Common myeloid progenitor, CD34-positive (primary cell): Measurements from ENCODE around the gene CLSTN2.

Experiments used
- CTCF ChIA-PET: fragments of 350-600 bp; sonication (Branson Sonifier 250); formaldehyde crosslinking; loops from one replicate; lab custom pipeline; 2021; ENCODE audit warnings: antibody characterized with exemption; lab: Charles Lee
- POLR2A ChIA-PET: fragments of 350-600 bp; sonication (Branson Sonifier 250); formaldehyde crosslinking; loops from one replicate; lab custom pipeline; 2021; ENCODE audit warnings: antibody characterized with exemption; lab: Charles Lee
- DNase-seq, 3 donors: peaks; one replicate each; pipeline versions ENCODE4 v3.0.0 to v3.0.0-alpha.2; 2013
- H3K27ac ChIP-seq, 2 experiments: 1 replicate in 1 of 2; 2 replicates in 1 of 2; pipeline ENCODE4 v1.7.0; 2013; ENCODE audit warnings: inconsistent platforms in 2 of 2, low read length in 2 of 2, mild to moderate bottlenecking in 2 of 2, low read depth in 1 of 2, moderate library complexity in 1 of 2; ENCODE audit not compliant: severe bottlenecking in 2 of 2, insufficient read depth in 1 of 2, poor library complexity in 1 of 2
- H3K27me3 ChIP-seq, 5 experiments: replicated peaks in 2 of 5; 1 replicate in 3 of 5; 2 replicates in 2 of 5; pipeline versions ENCODE4 v1.6.1 to v1.7.0; 2013; ENCODE audit warnings: low read length in 4 of 5, mild to moderate bottlenecking in 2 of 5, moderate library complexity in 2 of 5, inconsistent platforms in 1 of 5; ENCODE audit not compliant: insufficient read depth in 5 of 5, control insufficient read depth in 4 of 5
- H3K36me3 ChIP-seq, 4 experiments: 1 replicate in 2 of 4; 2 replicates in 2 of 4; pipeline versions ENCODE4 v1.6.1 to v1.7.0; 2013; ENCODE audit warnings: low read length in 3 of 4, control low read depth in 1 of 4, mild to moderate bottlenecking in 1 of 4; ENCODE audit not compliant: control insufficient read depth in 4 of 4, insufficient read depth in 4 of 4
- H3K4me1 ChIP-seq, 4 experiments: 1 replicate in 3 of 4; 2 replicates in 1 of 4; pipeline versions ENCODE4 v1.6.1 to v1.7.1; 2013; ENCODE audit warnings: low read length in 3 of 4, mild to moderate bottlenecking in 3 of 4, control low read depth in 1 of 4, inconsistent platforms in 1 of 4, moderate library complexity in 1 of 4; ENCODE audit not compliant: control insufficient read depth in 4 of 4, insufficient read depth in 4 of 4; ENCODE audit errors: control extremely low read depth in 1 of 4
- H3K4me3 ChIP-seq, 7 experiments: 1 replicate in 4 of 7; 2 replicates in 3 of 7; pipeline versions ENCODE4 v1.5.1 to v1.7.0; 2013; ENCODE audit warnings: mild to moderate bottlenecking in 7 of 7, low read length in 6 of 7, moderate library complexity in 6 of 7, inconsistent platforms in 2 of 7, low read depth in 2 of 7, control low read depth in 1 of 7; ENCODE audit not compliant: insufficient read depth in 4 of 7, control insufficient read depth in 1 of 7; ENCODE audit errors: extremely low read depth in 1 of 7
- H3K9me3 ChIP-seq, 5 experiments: 1 replicate in 4 of 5; 2 replicates in 1 of 5; pipeline versions ENCODE4 v1.6.1 to v1.7.1; 2013; ENCODE audit warnings: low read length in 4 of 5, mild to moderate bottlenecking in 2 of 5, inconsistent platforms in 1 of 5, low read depth in 1 of 5, moderate library complexity in 1 of 5; ENCODE audit not compliant: control insufficient read depth in 4 of 5, insufficient read depth in 2 of 5; ENCODE audit errors: control extremely low read depth in 1 of 5
- WGBS: methylation state at CpG from one replicate; pipeline ENCODE4 v1.1.5; 2013; ENCODE audit not compliant: insufficient coverage; 5-methylcytosine and 5-hydroxymethylcytosine counted together

The CLSTN2 gene

GRCh38 chr3:139978966-139979365, 44.0 kb downstream of the CLSTN2 start:
- Histone ChIP-seq H3K27ac (no peak overlapping the region), H3K4me3 (no peak overlapping the region), H3K9me3 (no peaks in the 10 kb centered on the region), H3K27me3 (peaks cover 0 to 1% (median 0%) of the 10 kb centered on the region in 5 experiments), H3K4me1 (no peaks in the 10 kb centered on the region), H3K36me3 (no peaks in the 10 kb centered on the region)
- ChIA-PET POLR2A (no interaction called here), CTCF (no interaction called here)
- WGBS = 100% methylated on average over 4 of the region's 4 CpGs
- DNase-seq = no peak

- no peak overlapping the region for H3K4me3 ChIP-seq
- DNase-seq = no peak
- H3K9me3 ChIP-seq = no peaks in the 10 kb centered on the region
- WGBS = 100% methylated on average over 1 of the region's 1 CpG
- ChIA-PET POLR2A (no interaction called here), CTCF (no interaction called here)
- no peaks in the 10 kb centered on the region for H3K4me1 ChIP-seq
- peaks cover 0 to 9% (median 0%) of the 10 kb centered on the region in 5 experiments for H3K27me3 ChIP-seq
- H3K27ac ChIP-seq = no peak overlapping the region
- no peaks in the 10 kb centered on the region for H3K36me3 ChIP-seq
Observed at GRCh38 chr3:139979991-139980390, 45.0 kb downstream of the CLSTN2 start.

- no peak overlapping the region for H3K4me3 ChIP-seq
- no peaks in the 10 kb centered on the region for H3K36me3 ChIP-seq
- CTCF ChIA-PET = no interaction called here
- peak in 2 of 3 donors; percentile 11 to 29 for DNase-seq
- H3K27ac ChIP-seq = no peak overlapping the region
- no peaks in the 10 kb centered on the region for H3K9me3 ChIP-seq
- POLR2A ChIA-PET = no interaction called here
- no peaks in the 10 kb centered on the region for H3K4me1 ChIP-seq
- H3K27me3 ChIP-seq = peaks cover 0 to 13% (median 0%) of the 10 kb centered on the region in 5 experiments
- WGBS = 83% methylated on average over 1 of the region's 1 CpG
Observed at GRCh38 chr3:139982404-139982803, 47.4 kb downstream of the CLSTN2 start.

GRCh38 chr3:139985576-139985975, 50.6 kb downstream of the CLSTN2 start:
- DNase-seq = no peak
- ChIA-PET CTCF (no interaction called here), POLR2A (no interaction called here)
- no peak overlapping the region for H3K4me3 ChIP-seq
- 88% methylated on average over 2 of the region's 3 CpGs for WGBS
- H3K27me3 ChIP-seq = peaks cover 0 to 13% (median 0%) of the 10 kb centered on the region in 5 experiments
- no peaks in the 10 kb centered on the region for H3K9me3 ChIP-seq
- H3K4me1 ChIP-seq = no peaks in the 10 kb centered on the region
- H3K27ac ChIP-seq = no peak overlapping the region
- H3K36me3 ChIP-seq = no peaks in the 10 kb centered on the region

- Histone ChIP-seq H3K27ac (no peak overlapping the region), H3K36me3 (no peaks in the 10 kb centered on the region), H3K9me3 (no peaks in the 10 kb centered on the region), H3K4me3 (no peak overlapping the region), H3K4me1 (no peaks in the 10 kb centered on the region), H3K27me3 (peaks cover 0 to 13% (median 0%) of the 10 kb centered on the region in 5 experiments)
- ChIA-PET CTCF (no interaction called here), POLR2A (no interaction called here)
- no peak for DNase-seq
- 100% methylated on average over 3 of the region's 3 CpGs for WGBS
Observed at GRCh38 chr3:139987908-139988307, 52.9 kb downstream of the CLSTN2 start.

- no peak for DNase-seq
- H3K4me1 ChIP-seq = no peaks in the 10 kb centered on the region
- H3K36me3 ChIP-seq = no peaks in the 10 kb centered on the region
- POLR2A ChIA-PET = no interaction called here
- WGBS = 98% methylated on average over 3 of the region's 3 CpGs
- no peak overlapping the region for H3K27ac ChIP-seq
- no peaks in the 10 kb centered on the region for H3K9me3 ChIP-seq
- H3K4me3 ChIP-seq = no peak overlapping the region
- CTCF ChIA-PET = no interaction called here
- peaks cover 0 to 13% (median 0%) of the 10 kb centered on the region in 5 experiments for H3K27me3 ChIP-seq
Observed at GRCh38 chr3:139988472-139989156, 53.6 kb downstream of the CLSTN2 start.

GRCh38 chr3:139994891-139995290, 59.9 kb downstream of the CLSTN2 start:
- Histone ChIP-seq H3K4me1 (no peaks in the 10 kb centered on the region), H3K27ac (no peak overlapping the region), H3K4me3 (no peak overlapping the region), H3K9me3 (no peaks in the 10 kb centered on the region), H3K27me3 (peaks cover 0 to 3% (median 0%) of the 10 kb centered on the region in 5 experiments), H3K36me3 (no peaks in the 10 kb centered on the region)
- DNase-seq = no peak
- 68% methylated on average over 3 of the region's 3 CpGs for WGBS
- POLR2A ChIA-PET = no interaction called here
- CTCF ChIA-PET = no interaction called here
